K562 (cell line): Measurements from ENCODE around the gene CMSS1. TPM values are rescaled to one million over a fixed set of nuclear protein-coding genes. Genes with fewer than 3 reads are reported as not detected.

Source experiments
- BRCA1 ChIP-seq, 2 experiments: fragments of 450-650 bp in 1 of 2; sonication (generic) in 1 of 2; formaldehyde crosslinking in 1 of 2; IDR thresholded peaks; 2 replicates each; pipeline versions ENCODE4 v1.5.0 to v1.6.1; 2017 to 2020; ENCODE audit warnings: mild to moderate bottlenecking in 1 of 2, missing genetic modification reagents in 1 of 2
- CEBPG ChIP-seq, 3 experiments: fragments of 200-800 bp in 1 of 3; sonication (Bioruptor generic) in 1 of 3; sonication (generic) in 1 of 3; formaldehyde crosslinking in 1 of 3; IDR thresholded peaks in 2 of 3; conservative IDR thresholded peaks in 1 of 3; 2 replicates each; pipeline versions ENCODE4 v1.6.1 to v1.8.0; 2016 to 2022; ENCODE audit warnings: missing compliant biosample characterization in 2 of 3, missing genetic modification characterization in 2 of 3, mild to moderate bottlenecking in 1 of 3, missing genetic modification reagents in 1 of 3
- CREBBP ChIP-seq: IDR thresholded peaks from one replicate; pipeline ENCODE4 v1.6.1; 2012; ENCODE audit warnings: low read depth, mild to moderate bottlenecking, control low read depth, inconsistent platforms, low read length
- MED1 ChIP-seq: sonication (generic); formaldehyde crosslinking; IDR thresholded peaks from 2 replicates; pipeline ENCODE4 v1.8.1; 2023; ENCODE audit warnings: missing genetic modification reagents, borderline replicate concordance
- MTA2 ChIP-seq: fragments of 450-650 bp; IDR thresholded peaks from 2 replicates; pipeline ENCODE4 v1.6.1; 2016; ENCODE audit warnings: low read depth
- NEUROD1 ChIP-seq: fragments of 150-350 bp; IDR thresholded peaks from 2 replicates; pipeline ENCODE4 v1.6.1; 2014; ENCODE audit warnings: borderline replicate concordance, low read length, low read depth; ENCODE audit not compliant: partially characterized antibody
- NR4A1 ChIP-seq, 2 experiments: fragments of 250-450 bp in 1 of 2; fragments of 450-650 bp in 1 of 2; sonication (Bioruptor Pico) in 1 of 2; IDR thresholded peaks; 2 replicates each; pipeline versions ENCODE4 v1.4.0 to v1.6.1; 2016 to 2020; ENCODE audit warnings: mild to moderate bottlenecking in 2 of 2, missing compliant biosample characterization in 1 of 2, missing genetic modification characterization in 1 of 2, moderate library complexity in 1 of 2
- PHB ChIP-seq: fragments of 250-450 bp; sonication (Bioruptor Pico); IDR thresholded peaks from 2 replicates; pipeline ENCODE4 v1.5.0; 2021
- TARDBP ChIP-seq: fragments of 450-650 bp; IDR thresholded peaks from 2 replicates; pipeline ENCODE4 v1.6.1; 2016
- ZNF134 ChIP-seq: fragments of 250-450 bp; sonication (Bioruptor Pico); conservative IDR thresholded peaks from 2 replicates; pipeline ENCODE4 v1.4.0; 2020
- polyA plus RNA-seq, 8 experiments: library from polyadenylated mRNA; depleted of rRNA in 4 of 8; stranded (reverse) in 5 of 8; unstranded in 3 of 8; fragments of >200 nt; fragmentation: Nextera tagmentation in 2 of 8; fragmentation: Illumina TruSeq in 1 of 8; extraction: Ambion mirVana in 2 of 8; extraction: Trizol in 1 of 8; gene quantifications; 2 replicates each; pipeline versions ENCODE4 v1.2.1 to v1.2.3, GENCODE V29; 2011 to 2014; ENCODE audit warnings: inconsistent platforms in 1 of 8, missing spikeins in 1 of 8
- total RNA-seq, 7 experiments: library from RNA; depleted of rRNA in 6 of 7; stranded (reverse); fragments of >200 nt in 6 of 7; fragmentation: Illumina TruSeq in 2 of 7; extraction: Trizol in 2 of 7; gene quantifications; 2 replicates each; pipeline versions ENCODE4 v1.2.1 to v1.2.3, GENCODE V29; 2011 to 2021; ENCODE audit warnings: low replicate concordance in 1 of 7
- TF ChIP-seq, protein P1 (sequence below): fragments of 200-800 bp; sonication (Bioruptor generic); IDR thresholded peaks from 2 replicates; pipeline ENCODE4 v1.6.1; 2017; ENCODE audit warnings: missing genetic modification characterization, missing compliant biosample characterization
- TF ChIP-seq, protein P2 (sequence below): fragments of 450-650 bp; IDR thresholded peaks from 2 replicates; pipeline ENCODE4 v1.7.1; 2018; ENCODE audit warnings: mild to moderate bottlenecking, low read depth; ENCODE audit not compliant: partially characterized antibody
- TF ChIP-seq, protein P3 (sequence below): sonication (generic); formaldehyde crosslinking; IDR thresholded peaks from 2 replicates; pipeline ENCODE4 v1.8.1; 2023; ENCODE audit warnings: mild to moderate bottlenecking, missing genetic modification reagents
- TF ChIP-seq, protein P4 (sequence below): fragments of 450-650 bp; formaldehyde crosslinking; IDR thresholded peaks from 2 replicates; pipeline ENCODE4 v1.4.0; 2020; ENCODE audit warnings: mild to moderate bottlenecking, moderate library complexity
- TF ChIP-seq, protein P5 (sequence below): sonication (generic); formaldehyde crosslinking; IDR thresholded peaks from 2 replicates; pipeline ENCODE4 v1.8.0; 2023; ENCODE audit warnings: mild to moderate bottlenecking, missing genetic modification reagents

The CMSS1 gene
- total and polyA plus RNA-seq, 9 of the 15 experiments (the other 6 are each of a cell fraction or from before 2014, with no cell fraction given): 46.9 to 109 (median 72.3) TPM

DNA sequence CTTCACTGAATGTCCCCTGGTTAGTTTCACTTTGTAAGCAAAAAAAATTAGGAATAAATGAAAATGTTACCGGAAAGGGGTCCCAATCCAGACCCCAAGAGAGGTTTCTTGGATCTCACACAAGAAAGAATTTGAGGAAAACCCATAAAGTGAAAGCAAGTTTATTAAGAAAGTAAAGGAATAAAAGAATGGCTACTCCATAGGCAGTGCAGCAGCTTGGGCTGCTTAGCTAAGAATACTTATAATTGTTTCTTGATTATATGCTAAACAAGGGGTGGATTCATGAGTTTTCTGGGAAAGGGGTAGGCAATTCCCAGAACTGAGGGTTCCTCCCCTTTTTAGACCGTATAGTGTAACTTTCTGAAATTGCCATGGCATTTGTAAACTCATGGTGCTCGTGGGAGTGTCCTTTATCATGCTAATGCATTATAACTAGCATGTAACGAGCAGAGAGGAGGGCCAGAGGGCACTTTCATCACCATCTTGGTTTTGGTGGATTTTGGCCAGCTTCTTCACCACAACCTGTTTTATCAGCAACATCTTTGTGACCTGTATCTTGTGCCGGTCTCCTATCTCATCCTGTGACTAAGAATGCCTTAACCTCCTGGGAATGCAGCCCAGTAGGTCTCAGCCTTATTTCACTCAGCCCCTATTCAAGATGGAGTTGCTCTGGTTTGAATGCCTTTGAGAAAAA, 41.0 kb upstream of the CMSS1 start (continued):
- TF ChIP-seq, protein P1, sequence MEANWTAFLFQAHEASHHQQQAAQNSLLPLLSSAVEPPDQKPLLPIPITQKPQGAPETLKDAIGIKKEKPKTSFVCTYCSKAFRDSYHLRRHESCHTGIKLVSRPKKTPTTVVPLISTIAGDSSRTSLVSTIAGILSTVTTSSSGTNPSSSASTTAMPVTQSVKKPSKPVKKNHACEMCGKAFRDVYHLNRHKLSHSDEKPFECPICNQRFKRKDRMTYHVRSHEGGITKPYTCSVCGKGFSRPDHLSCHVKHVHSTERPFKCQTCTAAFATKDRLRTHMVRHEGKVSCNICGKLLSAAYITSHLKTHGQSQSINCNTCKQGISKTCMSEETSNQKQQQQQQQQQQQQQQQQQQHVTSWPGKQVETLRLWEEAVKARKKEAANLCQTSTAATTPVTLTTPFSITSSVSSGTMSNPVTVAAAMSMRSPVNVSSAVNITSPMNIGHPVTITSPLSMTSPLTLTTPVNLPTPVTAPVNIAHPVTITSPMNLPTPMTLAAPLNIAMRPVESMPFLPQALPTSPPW (CRISPR knock-in tag): peak; percentile 81
- TF ChIP-seq NEUROD1 (no peak), TARDBP (no peak), CREBBP (no peak), NR4A1 (CRISPR knock-in tag; IDR thresholded peaks at IDR 0.05) (peak; percentile 97; the same call in 1 of the 2 replicates), NR4A1 (tag; IDR thresholded peaks at IDR 0.05) (peak; percentile 100), ZNF134 (CRISPR knock-in tag) (peak; percentile 93), MED1 (CRISPR knock-in tag) (no peak), BRCA1 (IDR thresholded peaks at IDR 0.05) (no peak), BRCA1 (CRISPR knock-in tag; IDR thresholded peaks at IDR 0.05) (no peak), PHB (CRISPR knock-in tag) (peak; percentile 94; the same call in 1 of the 2 replicates), MTA2 (no peak), CEBPG (CRISPR knock-in tag; IDR thresholded peaks at IDR 0.05) (peak; percentile 84), CEBPG (tag; conservative IDR thresholded peaks at IDR 0.05 in 1 of 2, IDR thresholded peaks at IDR 0.05 in 1 of 2) (peak; percentile 73 to 86)
- TF ChIP-seq, protein P2, sequence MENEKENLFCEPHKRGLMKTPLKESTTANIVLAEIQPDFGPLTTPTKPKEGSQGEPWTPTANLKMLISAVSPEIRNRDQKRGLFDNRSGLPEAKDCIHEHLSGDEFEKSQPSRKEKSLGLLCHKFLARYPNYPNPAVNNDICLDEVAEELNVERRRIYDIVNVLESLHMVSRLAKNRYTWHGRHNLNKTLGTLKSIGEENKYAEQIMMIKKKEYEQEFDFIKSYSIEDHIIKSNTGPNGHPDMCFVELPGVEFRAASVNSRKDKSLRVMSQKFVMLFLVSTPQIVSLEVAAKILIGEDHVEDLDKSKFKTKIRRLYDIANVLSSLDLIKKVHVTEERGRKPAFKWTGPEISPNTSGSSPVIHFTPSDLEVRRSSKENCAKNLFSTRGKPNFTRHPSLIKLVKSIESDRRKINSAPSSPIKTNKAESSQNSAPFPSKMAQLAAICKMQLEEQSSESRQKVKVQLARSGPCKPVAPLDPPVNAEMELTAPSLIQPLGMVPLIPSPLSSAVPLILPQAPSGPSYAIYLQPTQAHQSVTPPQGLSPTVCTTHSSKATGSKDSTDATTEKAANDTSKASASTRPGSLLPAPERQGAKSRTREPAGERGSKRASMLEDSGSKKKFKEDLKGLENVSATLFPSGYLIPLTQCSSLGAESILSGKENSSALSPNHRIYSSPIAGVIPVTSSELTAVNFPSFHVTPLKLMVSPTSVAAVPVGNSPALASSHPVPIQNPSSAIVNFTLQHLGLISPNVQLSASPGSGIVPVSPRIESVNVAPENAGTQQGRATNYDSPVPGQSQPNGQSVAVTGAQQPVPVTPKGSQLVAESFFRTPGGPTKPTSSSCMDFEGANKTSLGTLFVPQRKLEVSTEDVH: no peak
- TF ChIP-seq, protein P3, sequence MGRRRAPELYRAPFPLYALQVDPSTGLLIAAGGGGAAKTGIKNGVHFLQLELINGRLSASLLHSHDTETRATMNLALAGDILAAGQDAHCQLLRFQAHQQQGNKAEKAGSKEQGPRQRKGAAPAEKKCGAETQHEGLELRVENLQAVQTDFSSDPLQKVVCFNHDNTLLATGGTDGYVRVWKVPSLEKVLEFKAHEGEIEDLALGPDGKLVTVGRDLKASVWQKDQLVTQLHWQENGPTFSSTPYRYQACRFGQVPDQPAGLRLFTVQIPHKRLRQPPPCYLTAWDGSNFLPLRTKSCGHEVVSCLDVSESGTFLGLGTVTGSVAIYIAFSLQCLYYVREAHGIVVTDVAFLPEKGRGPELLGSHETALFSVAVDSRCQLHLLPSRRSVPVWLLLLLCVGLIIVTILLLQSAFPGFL: no peak
- TF ChIP-seq, protein P4, sequence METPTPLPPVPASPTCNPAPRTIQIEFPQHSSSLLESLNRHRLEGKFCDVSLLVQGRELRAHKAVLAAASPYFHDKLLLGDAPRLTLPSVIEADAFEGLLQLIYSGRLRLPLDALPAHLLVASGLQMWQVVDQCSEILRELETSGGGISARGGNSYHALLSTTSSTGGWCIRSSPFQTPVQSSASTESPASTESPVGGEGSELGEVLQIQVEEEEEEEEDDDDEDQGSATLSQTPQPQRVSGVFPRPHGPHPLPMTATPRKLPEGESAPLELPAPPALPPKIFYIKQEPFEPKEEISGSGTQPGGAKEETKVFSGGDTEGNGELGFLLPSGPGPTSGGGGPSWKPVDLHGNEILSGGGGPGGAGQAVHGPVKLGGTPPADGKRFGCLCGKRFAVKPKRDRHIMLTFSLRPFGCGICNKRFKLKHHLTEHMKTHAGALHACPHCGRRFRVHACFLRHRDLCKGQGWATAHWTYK (CRISPR knock-in tag): peak; percentile 100
- TF ChIP-seq, protein P5, sequence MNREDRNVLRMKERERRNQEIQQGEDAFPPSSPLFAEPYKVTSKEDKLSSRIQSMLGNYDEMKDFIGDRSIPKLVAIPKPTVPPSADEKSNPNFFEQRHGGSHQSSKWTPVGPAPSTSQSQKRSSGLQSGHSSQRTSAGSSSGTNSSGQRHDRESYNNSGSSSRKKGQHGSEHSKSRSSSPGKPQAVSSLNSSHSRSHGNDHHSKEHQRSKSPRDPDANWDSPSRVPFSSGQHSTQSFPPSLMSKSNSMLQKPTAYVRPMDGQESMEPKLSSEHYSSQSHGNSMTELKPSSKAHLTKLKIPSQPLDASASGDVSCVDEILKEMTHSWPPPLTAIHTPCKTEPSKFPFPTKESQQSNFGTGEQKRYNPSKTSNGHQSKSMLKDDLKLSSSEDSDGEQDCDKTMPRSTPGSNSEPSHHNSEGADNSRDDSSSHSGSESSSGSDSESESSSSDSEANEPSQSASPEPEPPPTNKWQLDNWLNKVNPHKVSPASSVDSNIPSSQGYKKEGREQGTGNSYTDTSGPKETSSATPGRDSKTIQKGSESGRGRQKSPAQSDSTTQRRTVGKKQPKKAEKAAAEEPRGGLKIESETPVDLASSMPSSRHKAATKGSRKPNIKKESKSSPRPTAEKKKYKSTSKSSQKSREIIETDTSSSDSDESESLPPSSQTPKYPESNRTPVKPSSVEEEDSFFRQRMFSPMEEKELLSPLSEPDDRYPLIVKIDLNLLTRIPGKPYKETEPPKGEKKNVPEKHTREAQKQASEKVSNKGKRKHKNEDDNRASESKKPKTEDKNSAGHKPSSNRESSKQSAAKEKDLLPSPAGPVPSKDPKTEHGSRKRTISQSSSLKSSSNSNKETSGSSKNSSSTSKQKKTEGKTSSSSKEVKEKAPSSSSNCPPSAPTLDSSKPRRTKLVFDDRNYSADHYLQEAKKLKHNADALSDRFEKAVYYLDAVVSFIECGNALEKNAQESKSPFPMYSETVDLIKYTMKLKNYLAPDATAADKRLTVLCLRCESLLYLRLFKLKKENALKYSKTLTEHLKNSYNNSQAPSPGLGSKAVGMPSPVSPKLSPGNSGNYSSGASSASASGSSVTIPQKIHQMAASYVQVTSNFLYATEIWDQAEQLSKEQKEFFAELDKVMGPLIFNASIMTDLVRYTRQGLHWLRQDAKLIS (CRISPR knock-in tag): no peak
